Progenitor cell of endocrine pancreas (in vitro differentiated cells): ENCODE data around the gene SUPT3H. TPM values are rescaled to one million over a fixed set of nuclear protein-coding genes. Genes with fewer than 3 reads are reported as not detected.

Experiments used
- DNase-seq: peaks from one replicate; pipeline ENCODE4 v3.0.0; 2021; ENCODE audit warnings: low spot score; ENCODE audit not compliant: unreplicated experiment
- H3K27ac Mint-ChIP-seq: 2 replicates; pipeline ENCODE4 v1.8.0; 2021; ENCODE audit warnings: mild to moderate bottlenecking, moderate library complexity, mixed read lengths
- H3K27me3 Mint-ChIP-seq: 2 replicates; pipeline ENCODE4 v1.8.0; 2021; ENCODE audit warnings: mixed read lengths
- H3K36me3 Mint-ChIP-seq: 2 replicates; pipeline ENCODE4 v1.8.0; 2022; ENCODE audit warnings: mixed read lengths; ENCODE audit not compliant: insufficient read depth
- H3K4me1 Mint-ChIP-seq: 2 replicates; pipeline ENCODE4 v1.8.0; 2021; ENCODE audit warnings: low read depth, mixed read lengths
- H3K4me3 Mint-ChIP-seq: 2 replicates; pipeline ENCODE4 v1.8.0; 2021; ENCODE audit warnings: low read depth, mild to moderate bottlenecking, moderate library complexity, mixed read lengths
- H3K9me3 Mint-ChIP-seq: 2 replicates; pipeline ENCODE4 v1.8.0; 2021; ENCODE audit warnings: low read depth, mixed read lengths
- CTCF ChIP-seq: fragments of 200-600 bp; sonication (generic); IDR thresholded peaks from one replicate; pipeline ENCODE4 v1.5.0; 2021; ENCODE audit warnings: antibody characterized with exemption, mild to moderate bottlenecking; ENCODE audit not compliant: unreplicated experiment
- total RNA-seq: library from RNA; stranded (reverse); gene quantifications from 2 replicates; pipeline ENCODE4 v1.2.1, GENCODE V29; 2021

Gene SUPT3H
- total RNA-seq, 1 donor from 2014 or later, result 40.5 TPM

DNA sequence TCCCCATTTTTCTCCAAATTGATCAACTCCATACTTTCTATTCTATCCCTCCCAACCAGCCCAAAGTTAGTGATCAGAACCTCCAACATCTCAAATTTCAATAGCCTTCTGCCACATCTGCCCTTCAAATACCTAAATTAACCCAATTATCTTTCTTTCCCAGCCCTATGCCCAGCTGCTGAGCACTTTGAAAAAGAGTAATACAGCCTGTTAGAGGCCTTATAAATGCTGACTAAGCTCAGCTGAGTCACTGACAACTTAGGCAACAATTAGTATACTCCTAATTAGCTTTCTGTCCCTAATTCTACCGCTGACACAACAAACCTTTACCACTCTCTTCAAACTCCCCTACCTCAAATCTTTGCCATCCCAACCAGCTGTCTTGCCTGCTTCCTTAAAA is 26.1 kb downstream of the SUPT3H start:
- Mint-ChIP-seq H3K9me3 (no peaks in the 10 kb centered on the region), H3K4me3 (no peak overlapping the region), H3K27ac (no peak overlapping the region), H3K36me3 (peaks cover 4% of the 10 kb centered on the region), H3K4me1 (no peaks in the 10 kb centered on the region), H3K27me3 (no peaks in the 10 kb centered on the region)
- no peak for TF ChIP-seq CTCF
- no peak for DNase-seq

- Mint-ChIP-seq H3K4me1 (no peaks in the 10 kb centered on the region), H3K27me3 (no peaks in the 10 kb centered on the region), H3K36me3 (peaks cover 4% of the 10 kb centered on the region), H3K27ac (no peak overlapping the region), H3K9me3 (no peaks in the 10 kb centered on the region), H3K4me3 (no peak overlapping the region)
- DNase-seq, result no peak
- TF ChIP-seq CTCF, result no peak
Measured at GRCh38 chr6:45351076-45351475, 26.7 kb downstream of the SUPT3H start.

GRCh38 chr6:45350186-45350710 is 27.5 kb downstream of the SUPT3H start:
- DNase-seq, result no peak
- no peak for TF ChIP-seq CTCF
- Mint-ChIP-seq H3K9me3 (no peaks in the 10 kb centered on the region), H3K36me3 (peaks cover 4% of the 10 kb centered on the region), H3K4me1 (no peaks in the 10 kb centered on the region), H3K27me3 (no peaks in the 10 kb centered on the region), H3K4me3 (no peak overlapping the region), H3K27ac (no peak overlapping the region)

DNA sequence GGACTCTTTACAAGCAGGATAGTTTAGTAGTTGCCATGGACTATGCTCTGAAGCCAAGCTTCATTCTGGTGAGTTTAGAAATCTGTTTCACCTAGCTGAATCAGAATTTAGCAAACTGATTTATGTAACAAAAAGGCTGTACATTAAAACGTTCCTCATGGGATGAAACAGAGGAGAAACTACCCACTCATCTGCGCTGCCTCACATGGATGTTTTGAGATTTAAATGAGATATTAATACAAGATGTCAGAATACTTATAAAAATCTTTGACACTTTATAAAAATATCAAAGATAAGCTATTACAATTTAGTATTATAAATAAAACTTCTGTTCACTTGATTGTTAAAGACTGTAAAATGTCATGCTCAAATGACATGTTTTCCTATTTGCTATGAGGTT is 32.8 kb downstream of the SUPT3H start:
- no peaks in the 10 kb centered on the region for H3K4me1 Mint-ChIP-seq
- H3K27ac Mint-ChIP-seq, result no peak overlapping the region
- peaks cover 2% of the 10 kb centered on the region for H3K36me3 Mint-ChIP-seq
- H3K9me3 Mint-ChIP-seq, result no peaks in the 10 kb centered on the region
- no peaks in the 10 kb centered on the region for H3K27me3 Mint-ChIP-seq
- TF ChIP-seq CTCF, result no peak
- no peak for DNase-seq
- H3K4me3 Mint-ChIP-seq, result no peak overlapping the region

DNA sequence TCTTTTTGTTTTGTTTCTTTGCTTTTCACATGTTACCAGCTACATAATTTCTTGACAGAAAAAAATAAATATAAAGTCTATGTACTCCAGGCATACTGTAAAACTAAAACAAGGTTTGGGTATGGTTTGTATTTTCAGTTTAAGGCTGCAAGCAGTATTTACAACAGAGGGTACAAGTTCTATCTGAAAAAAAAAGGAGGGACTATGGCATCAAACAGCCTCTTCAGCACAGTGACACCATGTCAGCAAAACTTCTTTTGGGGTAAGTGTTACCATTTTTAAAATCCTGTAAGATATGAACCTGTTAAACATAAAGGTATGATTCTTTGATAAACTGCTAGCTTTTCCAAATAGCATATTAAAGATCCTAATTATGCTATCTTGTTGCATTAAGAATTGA is 49.2 kb downstream of the SUPT3H start:
- Mint-ChIP-seq H3K4me3 (peak overlapping the region; percentile 36), H3K36me3 (no peaks in the 10 kb centered on the region), H3K9me3 (no peaks in the 10 kb centered on the region), H3K27me3 (no peaks in the 10 kb centered on the region), H3K27ac (peak overlapping the region; percentile 60), H3K4me1 (peaks cover 33% of the 10 kb centered on the region)
- no peak for TF ChIP-seq CTCF
- no peak for DNase-seq
